ENCODE results near the gene HDLBP.

Gene HDLBP

DNA sequence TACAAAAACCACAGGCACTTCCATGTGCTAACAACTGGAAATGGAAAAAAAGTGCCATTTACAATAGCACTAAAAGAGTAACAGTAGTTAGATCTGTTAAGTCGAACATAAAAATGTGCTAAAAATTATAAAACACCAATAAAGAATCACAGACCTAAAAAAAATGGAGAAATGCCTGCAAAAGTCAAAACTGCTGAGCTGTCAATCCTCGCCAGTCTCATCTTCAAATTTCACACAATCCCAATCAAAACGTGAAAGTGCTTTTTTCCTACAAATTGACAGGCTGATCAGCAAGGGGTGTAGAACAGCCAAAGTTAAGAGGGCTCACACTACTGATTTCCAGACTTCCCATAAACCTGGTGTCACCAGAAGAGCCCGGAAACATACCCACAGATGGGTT lies 73.8 kb downstream of the HDLBP start:
- Histone ChIP-seq H3K4me1 (ENCODE audit: insufficient read depth, low read length) (no peaks in the 10 kb centered on the region), H3K27me3 (ENCODE audit: insufficient read depth, low read length) (no peaks in the 10 kb centered on the region), H3K9me3 (ENCODE audit: insufficient read depth, low read depth, low read length) (no peaks in the 10 kb centered on the region), H3K27ac (ENCODE audit: low read length) (no peak overlapping the region), H3K36me3 (ENCODE audit: insufficient read depth, low read depth, low read length) (peaks cover 98% of the 10 kb centered on the region), H3K9ac (ENCODE audit: low read depth, low read length) (no peak overlapping the region), H3K4me3 (ENCODE audit: low read length) (no peak overlapping the region)

DNA sequence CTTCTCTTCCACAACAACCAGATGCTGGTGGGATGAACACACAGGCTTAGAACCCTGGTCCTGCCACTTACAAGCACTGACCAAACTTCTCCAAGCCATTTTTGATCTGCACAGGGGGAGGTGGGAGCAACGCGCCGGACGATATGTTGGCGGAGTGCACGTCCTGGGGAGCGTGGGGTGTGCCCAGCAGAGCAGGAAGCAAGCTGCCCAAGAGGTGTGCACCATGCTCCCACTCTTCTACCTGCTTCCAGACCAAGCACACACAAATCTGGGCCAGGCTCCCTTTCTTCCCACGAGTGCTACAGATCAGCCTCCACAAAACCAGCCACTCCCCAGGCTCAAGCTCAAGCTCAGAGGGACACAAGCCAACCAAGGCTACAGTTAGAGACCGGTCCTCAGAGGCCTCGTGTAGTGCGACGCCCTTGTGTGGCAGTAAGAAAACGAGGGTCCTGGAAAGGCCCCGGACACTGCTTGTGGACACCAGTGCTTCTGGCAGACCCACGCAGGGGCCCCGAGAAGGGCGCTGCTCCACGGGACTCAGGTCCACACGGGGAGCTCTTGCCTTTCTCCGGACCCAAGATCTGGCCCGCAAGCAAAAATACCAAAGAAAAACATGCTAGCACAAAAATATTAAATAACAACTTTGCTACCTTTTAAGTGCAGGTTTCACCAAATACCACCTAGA lies 75.0 kb downstream of the HDLBP start:
- no peaks in the 10 kb centered on the region for H3K9me3 ChIP-seq (ENCODE audit: insufficient read depth, low read depth, low read length)
- no peak overlapping the region for H3K4me3 ChIP-seq (ENCODE audit: low read length)
- no peaks in the 10 kb centered on the region for H3K27me3 ChIP-seq (ENCODE audit: insufficient read depth, low read length)
- peaks cover 98% of the 10 kb centered on the region for H3K36me3 ChIP-seq (ENCODE audit: insufficient read depth, low read depth, low read length)
- H3K27ac ChIP-seq (ENCODE audit: low read length), result no peak overlapping the region
- H3K4me1 ChIP-seq (ENCODE audit: insufficient read depth, low read length), result no peaks in the 10 kb centered on the region
- H3K9ac ChIP-seq (ENCODE audit: low read depth, low read length), result no peak overlapping the region

GRCh38 chr2:241239552-241240202 lies 75.8 kb downstream of the HDLBP start:
- H3K27me3 ChIP-seq (ENCODE audit: insufficient read depth, low read length), result no peaks in the 10 kb centered on the region
- H3K9ac ChIP-seq (ENCODE audit: low read depth, low read length), result no peak overlapping the region
- H3K9me3 ChIP-seq (ENCODE audit: insufficient read depth, low read depth, low read length), result no peaks in the 10 kb centered on the region
- H3K4me1 ChIP-seq (ENCODE audit: insufficient read depth, low read length), result no peaks in the 10 kb centered on the region
- peaks cover 98% of the 10 kb centered on the region for H3K36me3 ChIP-seq (ENCODE audit: insufficient read depth, low read depth, low read length)
- H3K4me3 ChIP-seq (ENCODE audit: low read length), result no peak overlapping the region
- H3K27ac ChIP-seq (ENCODE audit: low read length), result no peak overlapping the region

GRCh38 chr2:241238693-241239198 lies 76.7 kb downstream of the HDLBP start:
- H3K27ac ChIP-seq (ENCODE audit: low read length), result no peak overlapping the region
- no peaks in the 10 kb centered on the region for H3K4me1 ChIP-seq (ENCODE audit: insufficient read depth, low read length)
- H3K9me3 ChIP-seq (ENCODE audit: insufficient read depth, low read depth, low read length), result no peaks in the 10 kb centered on the region
- H3K4me3 ChIP-seq (ENCODE audit: low read length), result no peak overlapping the region
- H3K36me3 ChIP-seq (ENCODE audit: insufficient read depth, low read depth, low read length), result peaks cover 98% of the 10 kb centered on the region
- no peak overlapping the region for H3K9ac ChIP-seq (ENCODE audit: low read depth, low read length)
- no peaks in the 10 kb centered on the region for H3K27me3 ChIP-seq (ENCODE audit: insufficient read depth, low read length)

DNA sequence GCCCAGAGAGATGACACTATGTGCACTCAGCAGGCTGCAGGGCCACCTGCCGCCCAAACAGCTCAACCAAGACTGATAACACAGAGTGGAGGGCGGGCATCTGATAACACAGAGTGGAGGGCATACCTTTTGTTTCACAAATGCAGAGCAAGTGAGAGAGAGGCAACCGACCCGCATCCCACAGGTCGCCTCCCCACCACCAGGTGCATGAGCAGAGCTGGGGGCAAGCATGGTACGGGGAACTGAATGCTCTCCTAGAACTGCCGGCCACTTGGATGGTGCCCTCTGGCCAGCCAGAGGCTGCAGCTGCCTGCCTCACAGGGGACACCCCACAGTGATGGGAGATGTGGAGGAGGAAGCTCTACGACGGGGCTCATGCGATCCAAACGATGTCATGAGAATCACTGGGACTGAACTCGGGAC lies 77.5 kb downstream of the HDLBP start:
- Histone ChIP-seq H3K9ac (ENCODE audit: low read depth, low read length) (no peak overlapping the region), H3K4me1 (ENCODE audit: insufficient read depth, low read length) (no peaks in the 10 kb centered on the region), H3K36me3 (ENCODE audit: insufficient read depth, low read depth, low read length) (peaks cover 98% of the 10 kb centered on the region), H3K9me3 (ENCODE audit: insufficient read depth, low read depth, low read length) (no peaks in the 10 kb centered on the region), H3K27ac (ENCODE audit: low read length) (no peak overlapping the region), H3K4me3 (ENCODE audit: low read length) (no peak overlapping the region), H3K27me3 (ENCODE audit: insufficient read depth, low read length) (no peaks in the 10 kb centered on the region)

- Histone ChIP-seq H3K9me3 (ENCODE audit: insufficient read depth, low read depth, low read length) (no peaks in the 10 kb centered on the region), H3K27ac (ENCODE audit: low read length) (no peak overlapping the region), H3K27me3 (ENCODE audit: insufficient read depth, low read length) (no peaks in the 10 kb centered on the region), H3K9ac (ENCODE audit: low read depth, low read length) (no peak overlapping the region), H3K36me3 (ENCODE audit: insufficient read depth, low read depth, low read length) (peaks cover 95% of the 10 kb centered on the region), H3K4me3 (ENCODE audit: low read length) (no peak overlapping the region), H3K4me1 (ENCODE audit: insufficient read depth, low read length) (no peaks in the 10 kb centered on the region)
Observed at GRCh38 chr2:241237047-241237446, 78.4 kb downstream of the HDLBP start.

GRCh38 chr2:241235859-241236593 lies 79.4 kb downstream of the HDLBP start:
- no peak overlapping the region for H3K4me3 ChIP-seq (ENCODE audit: low read length)
- no peak overlapping the region for H3K27ac ChIP-seq (ENCODE audit: low read length)
- H3K9ac ChIP-seq (ENCODE audit: low read depth, low read length), result no peak overlapping the region
- peaks cover 96% of the 10 kb centered on the region for H3K36me3 ChIP-seq (ENCODE audit: insufficient read depth, low read depth, low read length)
- H3K9me3 ChIP-seq (ENCODE audit: insufficient read depth, low read depth, low read length), result no peaks in the 10 kb centered on the region
- H3K4me1 ChIP-seq (ENCODE audit: insufficient read depth, low read length), result no peaks in the 10 kb centered on the region
- no peaks in the 10 kb centered on the region for H3K27me3 ChIP-seq (ENCODE audit: insufficient read depth, low read length)

- no peak overlapping the region for H3K9ac ChIP-seq (ENCODE audit: low read depth, low read length)
- H3K27ac ChIP-seq (ENCODE audit: low read length), result no peak overlapping the region
- H3K4me3 ChIP-seq (ENCODE audit: low read length), result no peak overlapping the region
- H3K27me3 ChIP-seq (ENCODE audit: insufficient read depth, low read length), result no peaks in the 10 kb centered on the region
- no peaks in the 10 kb centered on the region for H3K4me1 ChIP-seq (ENCODE audit: insufficient read depth, low read length)
- no peaks in the 10 kb centered on the region for H3K9me3 ChIP-seq (ENCODE audit: insufficient read depth, low read depth, low read length)
- peaks cover 96% of the 10 kb centered on the region for H3K36me3 ChIP-seq (ENCODE audit: insufficient read depth, low read depth, low read length)
Observed at GRCh38 chr2:241234962-241235740, 80.3 kb downstream of the HDLBP start.

DNA sequence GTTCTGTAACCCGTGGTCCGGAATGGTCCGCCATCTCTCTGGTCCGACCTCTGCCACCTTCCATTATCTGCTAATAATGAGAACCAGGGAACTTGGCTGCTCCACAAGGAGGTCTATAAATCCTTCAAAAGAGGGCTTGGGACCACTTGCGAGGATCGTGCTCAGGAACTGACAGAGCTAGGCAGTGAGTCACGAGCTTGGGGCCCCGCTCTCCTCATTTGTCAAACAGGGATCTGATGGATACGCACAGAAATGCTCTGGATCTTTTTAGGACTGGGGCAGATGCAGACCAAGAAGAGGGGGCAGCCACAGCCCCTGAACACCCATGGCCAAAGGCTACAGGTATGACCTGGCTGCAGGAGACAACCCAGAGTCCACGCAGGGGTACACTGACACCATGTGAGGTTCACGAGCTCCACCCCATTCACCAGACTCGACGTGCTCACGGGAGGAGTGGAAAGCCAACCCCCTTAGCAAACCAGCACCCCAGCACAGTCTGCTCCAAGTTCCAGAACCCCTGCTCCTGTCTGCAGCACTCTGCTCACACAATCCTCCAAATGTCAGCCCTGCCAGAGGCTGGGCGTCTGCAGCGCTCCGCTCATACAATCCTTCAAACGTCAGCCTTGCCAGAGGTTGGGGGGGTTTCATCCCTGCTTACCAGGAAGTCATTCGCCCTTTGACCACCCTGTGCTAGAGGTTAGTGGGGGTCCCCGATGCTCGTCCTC lies 81.2 kb downstream of the HDLBP start:
- Histone ChIP-seq H3K27me3 (ENCODE audit: insufficient read depth, low read length) (no peaks in the 10 kb centered on the region), H3K9me3 (ENCODE audit: insufficient read depth, low read depth, low read length) (no peaks in the 10 kb centered on the region), H3K4me3 (ENCODE audit: low read length) (no peak overlapping the region), H3K4me1 (ENCODE audit: insufficient read depth, low read length) (no peaks in the 10 kb centered on the region), H3K9ac (ENCODE audit: low read depth, low read length) (no peak overlapping the region), H3K27ac (ENCODE audit: low read length) (no peak overlapping the region), H3K36me3 (ENCODE audit: insufficient read depth, low read depth, low read length) (peaks cover 95% of the 10 kb centered on the region)

- no peak overlapping the region for H3K9ac ChIP-seq (ENCODE audit: low read depth, low read length)
- no peak overlapping the region for H3K4me3 ChIP-seq (ENCODE audit: low read length)
- no peaks in the 10 kb centered on the region for H3K4me1 ChIP-seq (ENCODE audit: insufficient read depth, low read length)
- no peaks in the 10 kb centered on the region for H3K9me3 ChIP-seq (ENCODE audit: insufficient read depth, low read depth, low read length)
- H3K36me3 ChIP-seq (ENCODE audit: insufficient read depth, low read depth, low read length), result peaks cover 95% of the 10 kb centered on the region
- no peaks in the 10 kb centered on the region for H3K27me3 ChIP-seq (ENCODE audit: insufficient read depth, low read length)
- no peak overlapping the region for H3K27ac ChIP-seq (ENCODE audit: low read length)
Observed at GRCh38 chr2:241232736-241233575, 82.5 kb downstream of the HDLBP start.

All from iPS-20b (cell line).